Naive thymus-derived CD8-positive, alpha-beta T cell (primary cell): Measurements from ENCODE around the gene MYPOP. TPM values are rescaled to one million over a fixed set of nuclear protein-coding genes. Genes with fewer than 3 reads are reported as not detected.

Experiments used
- ATAC-seq, 2 donors: fragments of 150-1000 bp; cut with Tn5 transposase in 1 of 2; sonication (Bioruptor Pico), chemical (Tn5 transposase) in 1 of 2; 1 replicate in 1 of 2; 2 replicates in 1 of 2; pipeline ENCODE4 v1.10.0; 2021; ENCODE audit warnings: mild to moderate bottlenecking in 2 of 2, moderate library complexity in 2 of 2
- POLR2A ChIA-PET: fragments of 350-600 bp; sonication (Branson Sonifier 250); formaldehyde crosslinking; loops from one replicate; lab custom pipeline; 2021; ENCODE audit warnings: antibody characterized with exemption; lab: Charles Lee
- DNase-seq, 10 donors: peaks; one replicate each; pipeline versions ENCODE4 v3.0.0 to v3.0.0-alpha.2; 2020 to 2022
- H3K27ac Mint-ChIP-seq, 10 donors: one replicate each; pipeline ENCODE4 v1.8.0; 2020 to 2022; ENCODE audit warnings: mild to moderate bottlenecking in 10 of 10, mixed read lengths in 10 of 10, moderate library complexity in 4 of 10, inconsistent platforms in 1 of 10
- H3K27me3 Mint-ChIP-seq, 5 donors: one replicate each; pipeline ENCODE4 v1.8.0; 2021 to 2022; ENCODE audit warnings: mixed read lengths in 5 of 5
- H3K36me3 Mint-ChIP-seq, 3 donors: one replicate each; pipeline ENCODE4 v1.8.0; 2020 to 2022; ENCODE audit warnings: mixed read lengths in 3 of 3, mild to moderate bottlenecking in 2 of 3, inconsistent platforms in 1 of 3
- H3K4me1 Mint-ChIP-seq, 4 donors: one replicate each; pipeline ENCODE4 v1.8.0; 2021 to 2022; ENCODE audit warnings: mixed read lengths in 4 of 4
- H3K4me3 Mint-ChIP-seq, 10 donors: one replicate each; pipeline ENCODE4 v1.8.0; 2020 to 2022; ENCODE audit warnings: mild to moderate bottlenecking in 10 of 10, mixed read lengths in 10 of 10, moderate library complexity in 6 of 10, inconsistent platforms in 1 of 10
- H3K9me3 Mint-ChIP-seq, 9 donors: one replicate each; pipeline ENCODE4 v1.8.0; 2020 to 2022; ENCODE audit warnings: mixed read lengths in 9 of 9, mild to moderate bottlenecking in 3 of 9, inconsistent platforms in 1 of 9, moderate library complexity in 1 of 9
- polyA plus RNA-seq, 3 donors: library from polyadenylated mRNA; unstranded; fragments of 300-500 nt; fragmentation: Illumina TruSeq; gene quantifications; one replicate each; pipeline ENCODE4 v1.2.3, GENCODE V29; 2021
- total RNA-seq, 8 experiments: library from RNA in 2 of 8; stranded (reverse) in 2 of 8; gene quantifications; one replicate each; pipeline ENCODE4 v1.2.3 and lab custom pipeline; 2021 to 2026

The MYPOP gene
- total and polyA plus RNA-seq, 5 experiments from 2014 or later, result 0.23 to 10.9 (median 10.5) TPM; not detected in 2

DNA sequence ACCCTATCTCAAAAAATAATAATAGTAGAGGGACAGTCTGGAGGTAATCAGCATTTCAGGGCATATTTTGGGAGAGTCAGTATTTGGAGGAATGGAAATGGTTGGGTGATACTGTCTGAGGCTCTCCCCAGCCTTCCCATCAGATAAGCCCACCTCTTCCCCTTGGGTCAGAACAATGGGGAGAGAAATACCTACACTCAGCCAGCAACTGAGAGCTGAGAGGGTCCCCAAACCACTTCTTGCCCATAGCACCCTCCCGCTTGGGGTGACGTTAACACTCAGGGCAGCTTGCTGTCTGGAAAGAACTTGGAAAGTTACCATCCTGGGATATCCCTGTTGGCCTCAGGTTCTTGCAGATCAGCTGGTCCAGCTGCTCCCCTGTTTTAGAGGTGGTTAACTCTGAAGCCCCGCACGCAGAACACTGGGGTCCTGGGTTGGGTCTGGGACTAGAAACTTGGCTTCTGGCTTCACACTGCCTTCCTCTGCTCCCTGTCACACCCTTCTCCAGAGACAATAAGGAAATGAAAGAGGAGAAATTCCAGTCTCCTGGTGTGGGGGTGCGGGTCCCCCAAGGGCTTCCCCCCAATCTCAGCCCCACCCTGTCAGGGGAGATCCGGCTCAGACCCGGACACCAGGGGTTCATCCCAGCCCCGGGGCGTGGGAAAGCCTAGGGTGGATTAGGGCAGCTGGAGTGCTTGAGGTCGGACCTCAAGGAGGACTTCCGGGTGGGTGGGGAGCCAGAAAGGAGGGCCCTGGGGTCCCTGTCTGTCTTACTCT is 35.8 kb downstream of the MYPOP start:
- POLR2A ChIA-PET, result interaction anchor here (1.6 kb wide), 1 partner anchor 20 kb away, joined by 6 read pairs; no protein-coding TSS in a partner anchor
- no peaks in the 10 kb centered on the region for H3K36me3 Mint-ChIP-seq
- ATAC-seq (no peak), DNase-seq (no peak)
- no peaks in the 10 kb centered on the region for H3K9me3 Mint-ChIP-seq
- H3K27ac Mint-ChIP-seq, result no peak overlapping the region
- H3K4me1 Mint-ChIP-seq, result peaks cover 13 to 28% (median 25%) of the 10 kb centered on the region in 4 donors
- H3K4me3 Mint-ChIP-seq, result no peak overlapping the region
- H3K27me3 Mint-ChIP-seq, result peaks cover 5 to 24% (median 20%) of the 10 kb centered on the region in 5 donors

DNA sequence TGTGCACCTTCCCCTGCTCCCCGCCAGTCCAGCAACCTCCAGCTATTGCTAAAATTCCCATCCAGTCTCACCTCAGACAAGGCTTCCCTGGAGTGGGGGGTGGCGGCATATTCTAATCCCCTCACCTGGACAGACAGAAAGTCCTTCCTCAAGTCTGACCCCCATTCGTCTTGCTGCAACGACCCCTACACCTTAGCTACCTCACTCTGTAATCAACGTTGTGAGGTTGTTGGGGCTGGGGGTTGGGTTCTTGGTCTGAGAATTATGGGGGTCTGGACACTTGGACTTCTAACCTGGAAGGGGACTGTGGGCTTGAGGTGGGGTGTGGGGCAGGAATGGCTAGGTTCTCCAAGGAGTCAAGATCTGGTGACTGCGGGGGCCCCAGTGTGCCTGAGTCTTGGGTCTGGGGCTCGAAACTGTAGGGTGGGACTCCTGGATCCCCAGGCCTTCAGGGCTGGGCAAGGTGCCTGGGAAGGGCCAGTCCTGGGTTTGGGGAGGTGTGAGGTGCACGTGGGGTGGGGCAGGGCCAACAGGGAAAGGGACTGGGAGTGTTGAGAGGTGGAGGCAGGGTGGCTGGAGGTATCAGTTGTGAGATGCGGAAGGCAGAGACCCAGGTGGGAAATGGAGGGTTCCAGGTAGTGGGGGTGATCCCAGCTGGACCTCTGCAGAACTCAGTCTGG is 37.0 kb downstream of the MYPOP start:
- POLR2A ChIA-PET, result interaction anchor here (1.1 to 1.6 kb wide), 2 partner anchors 21 to 72 kb away, joined by 3 to 6 read pairs; no protein-coding TSS in a partner anchor
- DNase-seq (no peak), ATAC-seq (no peak)
- Mint-ChIP-seq H3K4me3 (peak overlapping the region in 4 of 10 donors; percentile 2 to 94 (median 9)), H3K27me3 (peaks cover 5 to 24% (median 20%) of the 10 kb centered on the region in 5 donors), H3K27ac (peak overlapping the region in 1 of 10 donors; percentile 24), H3K36me3 (no peaks in the 10 kb centered on the region), H3K4me1 (peaks cover 13 to 34% (median 32%) of the 10 kb centered on the region in 4 donors), H3K9me3 (no peaks in the 10 kb centered on the region)

GRCh38 chr19:45864629-45865082 is 37.8 kb downstream of the MYPOP start:
- H3K4me1 Mint-ChIP-seq, result peaks cover 13 to 34% (median 33%) of the 10 kb centered on the region in 4 donors
- POLR2A ChIA-PET, result interaction anchor here (1.1 to 1.8 kb wide), 3 partner anchors 22 to 72 kb away, joined by 3 to 15 read pairs (median 6); partner anchors contain the start of gene MYPOP

DNA sequence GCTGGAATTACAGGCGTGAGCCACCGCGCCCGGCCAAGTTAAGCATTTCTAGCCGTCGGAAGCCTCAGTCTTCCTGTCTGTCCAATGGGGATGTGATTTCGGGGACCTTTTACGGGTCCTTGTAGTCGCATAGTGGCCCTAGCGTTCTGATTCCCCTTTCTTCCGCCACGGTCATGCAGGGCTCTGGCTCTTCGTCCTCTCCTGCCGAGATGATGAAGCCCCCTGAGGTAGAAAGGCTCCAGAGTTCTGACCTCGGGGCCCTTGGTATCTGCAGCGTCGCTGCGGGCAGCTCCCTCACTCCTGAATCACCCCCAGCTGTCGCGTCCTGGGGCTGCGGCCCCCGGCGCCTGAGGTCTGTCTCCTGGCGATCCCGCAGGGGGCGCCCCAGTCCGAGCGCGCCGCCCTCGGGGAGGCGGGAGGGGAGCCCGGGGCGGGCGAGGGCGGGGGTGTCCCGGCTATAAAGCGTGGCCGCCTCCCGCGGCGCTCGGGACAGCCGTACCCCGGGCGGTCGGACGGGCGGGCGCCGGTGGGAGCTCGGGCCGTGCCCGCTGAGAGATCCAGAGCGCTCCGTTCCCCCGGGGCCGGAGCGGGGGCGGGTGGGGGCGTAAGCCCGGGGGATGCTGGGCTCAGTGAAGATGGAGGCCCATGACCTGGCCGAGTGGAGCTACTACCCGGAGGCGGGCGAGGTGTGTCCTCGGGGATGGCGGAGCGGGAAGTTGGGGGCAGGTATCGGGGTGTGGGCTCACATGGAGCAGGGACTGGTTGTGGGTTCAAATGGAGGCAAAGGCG is 38.4 kb downstream of the MYPOP start, which contains the start of gene FOXA3:
TSS of gene FOXA3 (plus strand) at position 487 of the 789 bp plus-strand sequence. CDS start at position 618, 131 bp downstream.
- Mint-ChIP-seq H3K36me3 (peaks cover 0 to 10% (median under 1%) of the 10 kb centered on the region in 3 donors), H3K27me3 (peaks cover 5 to 24% (median 20%) of the 10 kb centered on the region in 5 donors), H3K27ac (peak within 1 kb of the TSS; percentile 78 to 99 (median 96)), H3K9me3 (no peaks in the 10 kb centered on the region), H3K4me1 (peaks cover 13 to 34% (median 33%) of the 10 kb centered on the region in 4 donors), H3K4me3 (peak within 1 kb of the TSS; percentile 89 to 100 (median 96))
- peak in 1 of 2 donors; percentile 13 for ATAC-seq
- peak in 7 of 10 donors; percentile 40 to 58 (median 47) for DNase-seq
- POLR2A ChIA-PET, result interaction anchor here (0.6 to 2.9 kb wide), 10 partner anchors 14 to 395 kb away, joined by 3 to 33 read pairs (median 6); partner anchors contain the start of genes IRF2BP1, MYPOP and SIX5

More at GRCh38 chr19:45864629-45865082, 37.8 kb downstream of the MYPOP start:
- H3K36me3 Mint-ChIP-seq, result peaks cover 0 to 4% (median 0%) of the 10 kb centered on the region in 3 donors
- peaks cover 5 to 24% (median 20%) of the 10 kb centered on the region in 5 donors for H3K27me3 Mint-ChIP-seq
- no peak for ATAC-seq
- H3K9me3 Mint-ChIP-seq, result no peaks in the 10 kb centered on the region
- DNase-seq, result no peak
- peak overlapping the region in 1 of 10 donors; percentile 53 for H3K27ac Mint-ChIP-seq
- peak overlapping the region; percentile 41 to 94 (median 64) for H3K4me3 Mint-ChIP-seq

GRCh38 chr19:45863335-45863839 is 39.0 kb downstream of the MYPOP start:
- ATAC-seq (no peak), DNase-seq (no peak)
- POLR2A ChIA-PET, result interaction anchor here (0.6 to 2.9 kb wide), 9 partner anchors 13 to 394 kb away, joined by 3 to 33 read pairs (median 6); partner anchors contain the start of genes IRF2BP1, MYPOP and SIX5
- H3K4me1 Mint-ChIP-seq, result peaks cover 13 to 38% (median 33%) of the 10 kb centered on the region in 4 donors
- no peaks in the 10 kb centered on the region for H3K9me3 Mint-ChIP-seq
- H3K4me3 Mint-ChIP-seq, result peak overlapping the region; percentile 89 to 100 (median 96)
- H3K27me3 Mint-ChIP-seq, result peaks cover 5 to 24% (median 20%) of the 10 kb centered on the region in 5 donors
- H3K36me3 Mint-ChIP-seq, result peaks cover 0 to 16% (median 5%) of the 10 kb centered on the region in 3 donors
- H3K27ac Mint-ChIP-seq, result peak overlapping the region; percentile 78 to 99 (median 96)

DNA sequence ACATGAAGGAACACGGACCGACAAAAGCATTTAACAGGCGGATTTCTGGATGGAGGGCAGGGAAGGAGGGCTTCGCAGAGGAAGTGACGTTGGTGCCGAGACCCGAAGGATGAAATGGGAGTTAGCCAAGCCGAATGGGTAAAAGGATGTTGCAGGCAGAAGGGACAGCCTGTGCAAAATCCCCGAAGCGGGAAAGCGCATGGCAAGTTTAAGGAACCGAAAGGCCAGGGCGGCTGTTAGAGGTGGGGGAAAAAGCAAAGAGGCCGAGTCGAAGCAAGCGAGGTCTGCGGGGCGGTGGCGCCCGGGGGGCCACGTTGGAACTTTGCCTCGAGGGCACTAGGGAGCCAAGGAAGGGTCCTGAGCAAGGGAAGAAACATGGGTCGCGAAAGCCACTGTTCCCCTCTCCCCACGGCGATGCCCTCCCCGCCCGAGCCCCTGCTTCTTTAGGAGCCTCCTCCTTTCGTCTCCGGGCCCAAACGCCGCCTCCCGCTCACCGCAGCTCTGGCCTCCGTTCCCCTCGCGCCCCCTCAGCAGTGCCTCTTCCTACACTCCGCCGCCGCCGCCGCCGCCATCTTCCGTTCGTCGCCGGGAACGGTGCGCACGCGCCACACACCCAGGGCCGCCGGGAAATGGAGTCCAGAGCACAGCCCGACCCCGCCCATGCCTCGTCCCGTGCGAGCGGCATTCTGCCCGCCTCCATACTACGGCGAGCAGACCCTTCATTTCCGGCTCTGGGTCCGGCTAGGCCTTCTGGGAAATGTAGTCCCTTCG is 39.7 kb downstream of the MYPOP start, which contains the start of gene SYMPK:
TSS of gene SYMPK (minus strand) at position 584 of the 771 bp plus-strand sequence. CDS start 8,652 bp downstream, outside the sequence.
- Mint-ChIP-seq H3K36me3 (peaks cover 0 to 23% (median 5%) of the 10 kb centered on the region in 3 donors), H3K4me1 (peaks cover 17 to 43% (median 38%) of the 10 kb centered on the region in 4 donors), H3K9me3 (no peaks in the 10 kb centered on the region), H3K4me3 (peak within 1 kb of the TSS; percentile 89 to 100 (median 96)), H3K27me3 (peaks cover 5 to 24% (median 20%) of the 10 kb centered on the region in 5 donors), H3K27ac (peak within 1 kb of the TSS; percentile 78 to 99 (median 96))
- ATAC-seq (peak; percentile 94 to 98), DNase-seq (peak; percentile 94 to 99 (median 98))
- POLR2A ChIA-PET, result interaction anchor here (0.7 to 2.9 kb wide), 8 partner anchors 13 to 394 kb away, joined by 3 to 33 read pairs (median 6); partner anchors contain the start of genes IRF2BP1, MYPOP and SIX5

GRCh38 chr19:45862271-45862563 is 40.2 kb downstream of the MYPOP start:
- peaks cover 0 to 25% (median 5%) of the 10 kb centered on the region in 3 donors for H3K36me3 Mint-ChIP-seq
- DNase-seq, result no peak
- H3K27me3 Mint-ChIP-seq, result peaks cover 5 to 24% (median 20%) of the 10 kb centered on the region in 5 donors
- no peak for ATAC-seq
- H3K27ac Mint-ChIP-seq, result peak overlapping the region; percentile 78 to 99 (median 96)
- H3K9me3 Mint-ChIP-seq, result no peaks in the 10 kb centered on the region
- peaks cover 17 to 43% (median 38%) of the 10 kb centered on the region in 4 donors for H3K4me1 Mint-ChIP-seq
- peak overlapping the region; percentile 89 to 100 (median 96) for H3K4me3 Mint-ChIP-seq
- POLR2A ChIA-PET, result interaction anchor here (1.4 to 2.9 kb wide), 2 partner anchors 23 to 93 kb away, joined by 10 to 33 read pairs; partner anchors contain the start of genes IRF2BP1 and SIX5

DNA sequence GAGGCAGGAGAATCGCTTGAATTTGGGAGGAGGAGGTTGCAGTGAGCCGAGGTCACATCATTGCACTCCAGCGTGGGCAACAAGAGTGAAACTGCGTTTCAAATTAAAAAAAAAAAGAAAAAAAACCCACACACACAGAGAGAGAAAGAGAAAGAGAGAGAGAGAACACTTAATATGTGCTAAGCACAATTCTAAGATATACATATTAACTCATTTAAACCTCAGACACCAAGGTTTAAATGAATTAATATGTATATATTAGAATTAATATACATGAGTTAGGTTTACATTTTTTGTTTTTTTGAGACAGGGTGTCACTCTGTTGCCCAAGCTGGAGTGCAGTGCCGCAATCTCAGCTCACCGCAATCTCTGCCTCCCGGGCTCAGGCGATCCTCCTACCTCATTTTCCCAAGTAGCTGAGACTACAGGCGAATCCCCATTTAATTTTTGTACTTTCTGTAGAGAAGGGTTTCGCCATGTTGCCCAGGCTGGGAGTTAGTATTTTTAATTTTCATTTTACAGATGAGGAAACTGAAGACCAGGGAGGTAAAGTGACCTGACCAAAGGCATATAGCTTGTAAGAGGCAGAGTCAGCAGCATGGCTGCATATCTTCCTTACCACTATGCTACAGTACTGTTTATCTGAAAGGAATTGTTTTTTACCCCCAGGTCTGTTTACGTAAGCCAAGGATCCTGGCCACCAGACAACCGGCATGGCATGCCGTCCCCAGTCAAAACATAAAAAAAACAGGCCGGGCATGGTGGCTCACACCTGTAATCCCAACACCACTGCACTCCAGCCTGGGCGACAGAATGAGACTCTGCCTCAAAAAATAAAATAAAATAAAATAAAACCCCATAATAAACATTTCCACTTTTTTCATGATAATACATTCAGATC is 41.8 kb downstream of the MYPOP start:
- Mint-ChIP-seq H3K27me3 (peaks cover 5 to 24% (median 17%) of the 10 kb centered on the region in 5 donors), H3K36me3 (peaks cover 0 to 42% (median 5%) of the 10 kb centered on the region in 3 donors), H3K27ac (peak overlapping the region in 6 of 10 donors; percentile 18 to 80 (median 52)), H3K9me3 (no peaks in the 10 kb centered on the region), H3K4me3 (peak overlapping the region in 7 of 10 donors; percentile 19 to 95 (median 47)), H3K4me1 (peaks cover 17 to 43% (median 40%) of the 10 kb centered on the region in 4 donors)
- DNase-seq, result no peak
- POLR2A ChIA-PET, result interaction anchor here (0.6 to 1.0 kb wide), 2 partner anchors 42 to 55 kb away, joined by 3 to 5 read pairs; no protein-coding TSS in a partner anchor
- ATAC-seq, result no peak

- POLR2A ChIA-PET, result no interaction called here
Measured at GRCh38 chr19:45854167-45854778, 48.1 kb downstream of the MYPOP start.

More at GRCh38 chr19:45854167-45854778, 48.1 kb downstream of the MYPOP start:
- DNase-seq, result no peak
- H3K4me3 Mint-ChIP-seq, result no peak overlapping the region
- peaks cover 6 to 90% (median 11%) of the 10 kb centered on the region in 3 donors for H3K36me3 Mint-ChIP-seq
- H3K4me1 Mint-ChIP-seq, result peaks cover 7 to 21% (median 13%) of the 10 kb centered on the region in 4 donors
- no peak for ATAC-seq
- no peak overlapping the region for H3K27ac Mint-ChIP-seq
- H3K9me3 Mint-ChIP-seq, result no peaks in the 10 kb centered on the region
- no peaks in the 10 kb centered on the region for H3K27me3 Mint-ChIP-seq
